ENCODE measurements around the gene PRAMEF33.
"Not testable (repeated sequence)": the region's sequence is repeated elsewhere in the genome, so short reads cannot be mapped to it uniquely, and the experiment has no call there.

PRAMEF33 gene, protein sequence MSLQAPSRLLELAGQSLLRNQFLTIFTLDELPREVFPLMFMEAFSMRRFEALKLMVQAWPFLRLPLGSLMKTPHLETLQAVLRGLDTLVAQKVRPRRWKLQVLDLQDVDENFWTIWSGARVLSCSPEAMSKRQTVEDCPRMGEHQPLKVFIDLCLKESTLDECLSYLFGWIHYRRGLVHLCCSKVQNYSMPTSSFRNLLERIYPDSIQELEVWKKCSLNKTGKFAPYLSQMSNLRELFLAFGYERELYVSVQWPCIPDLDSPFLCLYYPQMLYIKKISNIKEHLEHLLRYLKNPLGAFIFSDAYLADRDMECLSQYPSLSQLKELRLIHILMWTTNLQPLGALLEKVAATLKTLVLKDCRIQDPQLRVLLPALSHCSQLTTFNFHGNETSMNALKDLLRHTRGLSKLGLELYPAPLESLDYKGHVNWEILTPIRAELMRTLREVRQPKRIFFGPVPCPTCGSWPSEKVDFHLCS

GRCh38 chr1:13303239-13303638, at the start of gene PRAMEF33:
TSS of gene PRAMEF33 (plus strand) at chr1:13303539. CDS start at chr1:13305955, 2,416 bp downstream.
- not testable (repeated sequence) for DNase-seq

GRCh38 chr1:13253898-13254297, 49.4 kb upstream of the PRAMEF33 start, which contains the start of gene PRAMEF5:
TSS of gene PRAMEF5 (plus strand) at chr1:13254198. CDS start at chr1:13259269, 5,071 bp downstream.
- not testable (repeated sequence) for DNase-seq

- not testable (repeated sequence) for DNase-seq
Measured at GRCh38 chr1:13265124-13265523, 38.2 kb upstream of the PRAMEF33 start.

DNA sequence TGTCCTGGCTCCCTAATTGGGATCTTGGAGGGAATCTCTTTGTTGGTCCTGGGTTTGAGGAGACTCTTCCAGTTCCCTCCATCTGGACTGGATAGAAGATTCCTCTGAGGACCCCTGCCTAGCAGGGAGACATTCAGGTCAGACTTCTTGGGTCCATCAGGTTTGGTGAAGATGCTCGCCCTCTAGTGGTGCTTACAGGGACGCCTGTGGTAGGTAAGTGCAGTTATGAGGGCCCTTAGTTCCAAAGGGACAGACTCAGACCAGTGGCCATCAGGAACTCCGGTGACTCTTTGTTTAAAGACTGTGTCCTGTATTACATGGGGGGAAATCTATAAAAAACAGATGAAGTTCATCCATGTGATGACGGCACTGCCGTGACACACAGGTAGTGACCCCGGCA, 26.3 kb upstream of the PRAMEF33 start:
- not testable (repeated sequence) for DNase-seq

DNA sequence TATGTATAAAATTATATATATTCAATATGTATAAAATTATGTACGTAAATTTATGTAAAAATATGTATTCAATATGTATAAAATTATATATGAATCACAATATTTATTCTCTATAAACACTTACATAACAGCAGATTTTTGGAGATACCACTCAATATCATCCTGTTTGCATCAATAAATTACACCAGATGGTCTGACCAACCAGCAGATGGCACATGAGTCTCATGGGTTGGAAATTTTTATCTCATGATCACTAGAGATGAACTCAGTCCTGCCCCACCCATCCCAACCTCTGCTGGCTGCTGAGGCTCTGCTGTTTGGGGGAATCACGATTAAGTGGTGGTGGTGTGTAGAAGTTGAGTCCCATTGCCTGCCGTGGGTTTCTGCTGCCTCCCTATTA, 23.7 kb upstream of the PRAMEF33 start:
- DNase-seq: not testable (repeated sequence)

GRCh38 chr1:13285037-13285436, 18.3 kb upstream of the PRAMEF33 start, which contains the start of gene PRAMEF8:
TSS of gene PRAMEF8 (minus strand) at chr1:13285137. CDS start at chr1:13284091, 1,046 bp downstream.
- DNase-seq: not testable (repeated sequence)

- not testable (repeated sequence) for DNase-seq
Measured at GRCh38 chr1:13289030-13289429, 14.3 kb upstream of the PRAMEF33 start.

DNA sequence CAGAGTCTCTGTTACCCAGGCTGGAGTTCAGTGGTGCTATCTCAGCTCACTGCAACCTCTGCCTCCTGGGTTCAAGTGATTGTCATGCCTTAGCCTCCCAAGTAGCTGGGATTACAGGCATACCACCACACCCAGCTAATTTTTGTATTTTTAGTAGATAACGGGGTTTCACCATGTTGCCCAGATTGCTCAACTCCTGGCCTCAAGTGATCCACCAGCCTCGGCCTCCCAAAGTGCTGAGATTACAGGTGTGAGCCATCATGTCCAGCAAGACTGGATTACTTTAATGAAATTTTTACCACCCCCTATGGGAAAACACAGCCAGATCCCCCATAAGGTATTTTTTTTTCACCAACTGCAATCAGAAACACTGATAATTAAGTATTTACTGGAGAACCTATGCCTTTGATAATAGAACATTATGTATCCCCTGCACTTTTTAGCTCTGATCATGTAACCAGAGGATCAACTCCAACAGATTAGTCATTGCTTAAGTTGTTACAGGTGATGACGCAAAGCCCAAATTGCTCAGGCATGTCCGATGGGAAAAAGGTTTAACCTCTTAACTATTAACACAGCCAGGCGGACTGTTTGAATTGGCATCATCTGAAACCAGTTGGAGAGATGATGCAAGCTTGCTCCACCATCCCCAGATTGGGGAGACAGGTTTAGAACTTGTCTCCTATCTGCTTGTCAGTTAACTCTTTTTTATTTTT, 6.0 kb upstream of the PRAMEF33 start:
- DNase-seq: not testable (repeated sequence)

DNA sequence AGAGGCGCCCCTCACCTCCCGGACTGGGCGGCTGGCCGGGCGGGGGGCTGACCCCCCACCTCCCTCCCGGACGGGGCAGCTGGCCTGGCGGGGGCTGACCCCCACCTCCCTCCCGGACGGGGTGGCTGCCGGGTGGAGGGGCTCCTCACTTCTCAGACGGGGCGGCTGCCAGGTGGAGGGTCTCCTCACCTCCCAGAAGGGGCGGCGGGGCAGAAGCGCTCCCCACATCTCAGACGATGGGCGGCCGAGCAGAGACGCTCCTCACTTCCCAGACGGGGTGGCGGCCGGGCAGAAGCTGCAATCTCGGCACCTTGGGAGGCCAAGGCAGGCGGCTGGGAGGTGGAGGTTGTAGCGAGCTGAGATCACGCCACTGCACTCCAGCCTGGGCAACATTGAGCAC, 4.6 kb upstream of the PRAMEF33 start:
- not testable (repeated sequence) for DNase-seq

GRCh38 chr1:13302197-13302596, 1.1 kb upstream of the PRAMEF33 start:
- not testable (repeated sequence) for DNase-seq

- not testable (repeated sequence) for DNase-seq
Measured at GRCh38 chr1:13315281-13315680, 11.9 kb downstream of the PRAMEF33 start, which contains the start of gene PRAMEF15. TSS of gene PRAMEF15 (plus strand) at chr1:13315581. CDS start at chr1:13318408, 2,827 bp downstream.

- DNase-seq: not testable (repeated sequence)
Measured at GRCh38 chr1:13342496-13342895, 39.2 kb downstream of the PRAMEF33 start.

GRCh38 chr1:13347034-13347433, 43.7 kb downstream of the PRAMEF33 start, which contains the start of gene PRAMEF14:
TSS of gene PRAMEF14 (minus strand) at chr1:13347134. CDS start at chr1:13345314, 1,820 bp downstream.
- not testable (repeated sequence) for DNase-seq

DNA sequence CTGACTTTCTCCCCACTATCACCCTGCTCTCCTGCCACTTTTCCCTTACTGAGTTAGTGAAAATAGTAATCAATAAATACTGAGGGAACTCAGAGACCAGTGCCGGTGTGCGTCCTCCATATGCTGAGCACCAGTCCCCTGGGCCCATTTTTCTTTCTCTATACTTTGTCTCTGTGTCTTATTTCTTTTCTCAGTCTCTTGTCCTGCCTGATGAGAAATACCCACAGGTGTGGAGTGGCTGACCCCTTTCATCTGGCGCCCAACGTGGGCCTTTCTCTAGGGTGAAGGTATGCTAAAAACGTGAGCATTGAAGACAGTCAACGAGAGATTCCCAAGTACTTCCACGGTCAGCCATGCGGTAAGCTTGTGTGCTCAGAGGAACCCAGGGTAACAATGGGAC, 50.1 kb downstream of the PRAMEF33 start:
- not testable (repeated sequence) for DNase-seq

- not testable (repeated sequence) for DNase-seq
Measured at GRCh38 chr1:13354475-13354874, 51.1 kb downstream of the PRAMEF33 start.

DNA sequence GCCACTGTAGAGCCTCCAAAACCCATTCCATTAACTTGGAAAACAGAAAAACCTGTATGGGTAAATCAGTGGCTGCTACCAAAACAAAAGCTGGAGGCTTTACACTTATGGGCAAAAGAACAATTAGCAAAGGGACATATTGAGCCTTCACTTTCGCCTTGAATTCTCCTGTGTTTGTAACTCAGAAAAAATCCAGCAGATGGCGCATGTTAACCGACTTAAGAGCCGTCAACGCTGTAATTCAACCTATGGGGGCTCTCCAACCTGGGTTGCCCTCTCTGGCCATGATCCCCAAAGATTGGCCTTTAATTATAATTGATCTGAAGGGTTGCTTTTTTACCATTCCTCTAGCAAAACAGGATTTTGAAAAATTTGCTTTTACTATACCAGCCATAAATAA, 53.4 kb downstream of the PRAMEF33 start:
- peak; percentile 36 for DNase-seq
